SHP77 treated with DMSO at 0.1 percent for 48 hours (cell line): ENCODE results near the gene SH2D6.

Source experiments
- DNase-seq: peaks from one replicate; lab custom pipeline; 2025; lab: John Stamatoyannopoulos, UW

SH2D6 gene

DNA sequence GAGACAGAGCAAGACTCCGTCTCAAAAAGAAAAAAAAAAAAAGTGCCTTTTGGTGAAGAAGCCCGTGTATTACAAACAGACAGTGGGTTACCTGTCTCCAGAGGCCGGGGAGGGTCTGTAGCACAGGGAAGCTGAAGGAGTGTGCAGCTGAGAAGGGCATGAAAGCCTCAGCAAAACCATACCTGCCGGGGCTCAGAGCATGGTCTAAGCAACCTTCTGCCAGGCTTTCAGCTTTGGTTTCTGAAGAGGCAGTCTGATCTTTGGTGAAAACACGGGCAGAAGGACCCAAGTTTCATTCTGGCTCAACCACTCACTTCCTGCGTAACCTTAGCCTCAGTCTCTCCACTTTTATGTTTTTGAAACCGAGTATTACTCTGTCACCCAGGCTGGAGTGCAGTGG, 21.5 kb downstream of the SH2D6 start:
- no peak for DNase-seq

DNA sequence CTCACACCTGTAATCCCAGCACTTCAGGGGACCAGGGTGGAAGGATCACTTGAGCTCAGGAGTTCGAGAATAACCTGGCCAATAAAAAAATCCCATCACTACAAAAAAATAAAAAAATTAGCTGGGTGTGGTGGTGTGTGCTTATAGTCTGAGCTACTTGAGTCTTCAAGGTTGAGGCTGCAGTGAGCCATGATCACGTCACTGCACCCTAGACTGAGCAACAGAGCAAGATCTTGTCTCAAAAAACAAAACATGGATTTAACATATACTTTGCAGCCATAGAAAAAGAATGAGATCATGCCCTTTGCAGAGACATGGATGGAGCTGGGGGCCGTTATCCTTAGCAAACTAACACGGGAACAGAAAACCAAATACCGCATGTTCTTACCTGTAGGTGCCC, 22.2 kb downstream of the SH2D6 start:
- no peak for DNase-seq

DNA sequence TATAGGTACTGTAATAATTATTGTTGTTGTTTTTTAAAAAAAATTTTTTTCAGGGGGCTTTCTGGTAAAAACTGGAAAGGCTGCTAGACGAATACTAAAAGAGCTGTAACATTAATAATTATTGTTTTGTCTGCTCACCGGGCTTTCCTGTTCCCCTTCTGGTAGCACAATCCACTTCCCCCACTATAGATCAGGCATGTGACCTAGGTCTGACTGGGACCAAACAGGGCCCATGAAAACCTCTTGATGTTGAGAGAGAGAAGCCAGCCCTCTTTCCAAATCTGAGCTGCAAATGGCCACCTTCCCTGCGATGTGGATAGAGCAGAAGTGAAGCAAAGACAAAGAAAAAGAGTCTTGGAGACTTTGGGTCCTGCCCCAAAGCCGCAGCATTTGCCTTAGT, 23.4 kb downstream of the SH2D6 start:
- no peak for DNase-seq

DNA sequence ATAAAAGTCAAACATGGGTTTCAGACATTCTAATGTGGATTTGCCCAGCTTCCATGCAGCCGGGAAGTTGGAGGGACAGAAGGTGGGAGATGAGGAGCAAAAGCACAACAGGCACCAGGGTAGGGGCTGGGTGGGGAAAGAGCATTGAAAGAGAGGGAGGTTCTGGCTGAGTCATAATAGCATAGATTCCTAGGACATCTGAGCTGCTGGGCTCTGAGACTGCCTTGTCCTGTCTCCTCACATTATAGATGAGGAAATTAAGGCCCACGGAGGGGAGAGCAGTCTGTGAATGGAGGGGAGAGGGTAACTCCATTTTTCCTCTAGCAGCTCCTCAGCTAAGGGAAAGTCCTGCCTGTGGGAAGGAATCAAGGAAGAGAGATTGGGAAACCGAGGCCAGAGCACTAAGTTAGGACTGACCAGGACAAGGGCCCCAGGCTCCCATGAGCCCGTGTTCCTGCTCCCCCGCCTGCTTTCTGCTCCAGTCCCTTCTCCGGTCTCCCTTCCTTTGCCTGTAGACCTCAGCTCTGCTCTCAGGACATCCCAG, 26.2 kb downstream of the SH2D6 start:
- DNase-seq: no peak

DNA sequence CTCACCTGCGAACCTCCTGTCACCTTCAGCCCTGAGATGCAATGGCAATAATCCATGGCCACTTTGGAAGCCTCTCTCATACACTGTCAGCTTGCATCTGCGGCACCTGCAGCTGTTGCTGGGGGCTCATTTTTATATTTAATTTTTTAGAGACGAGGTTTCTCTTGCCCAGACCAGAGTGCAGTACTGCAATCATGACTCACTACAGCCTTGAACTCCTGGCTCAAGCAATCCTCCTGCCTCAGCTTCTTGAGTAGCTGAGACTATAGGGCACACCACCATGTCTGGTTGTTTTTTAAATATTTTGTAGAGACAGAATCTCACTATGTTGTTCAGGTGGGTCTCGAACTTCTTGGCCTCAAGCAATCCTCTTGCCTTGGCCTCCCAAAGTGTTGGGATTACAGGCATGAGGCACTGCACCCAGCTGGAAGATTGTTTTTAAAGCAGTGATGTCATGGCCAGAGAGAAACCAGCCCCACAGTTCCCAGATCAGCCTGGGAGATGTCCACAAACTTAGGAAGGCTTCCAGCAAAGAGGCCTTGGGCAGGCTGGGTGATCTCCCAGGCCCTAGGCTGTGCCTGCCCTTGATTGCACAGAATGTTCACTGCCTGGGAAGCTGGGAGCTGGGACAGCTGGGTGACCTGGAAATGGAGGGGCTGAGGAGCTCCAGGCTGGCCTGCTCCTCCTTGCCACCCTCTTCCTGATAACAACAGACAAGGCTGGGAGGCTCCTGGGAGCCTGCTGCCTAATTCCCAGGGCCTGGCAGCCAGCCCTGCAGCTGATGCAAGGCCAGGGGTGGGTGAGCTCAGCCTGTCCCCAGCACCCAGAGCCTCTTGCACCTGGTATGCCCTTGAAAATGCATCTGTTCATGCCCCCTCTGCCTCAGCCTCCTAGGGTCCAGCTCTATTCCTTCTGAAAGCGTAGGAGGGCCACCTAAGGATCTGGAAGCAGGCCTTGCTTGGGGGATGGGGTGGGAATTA, 27.1 kb downstream of the SH2D6 start:
- DNase-seq: peak; percentile 57

DNA sequence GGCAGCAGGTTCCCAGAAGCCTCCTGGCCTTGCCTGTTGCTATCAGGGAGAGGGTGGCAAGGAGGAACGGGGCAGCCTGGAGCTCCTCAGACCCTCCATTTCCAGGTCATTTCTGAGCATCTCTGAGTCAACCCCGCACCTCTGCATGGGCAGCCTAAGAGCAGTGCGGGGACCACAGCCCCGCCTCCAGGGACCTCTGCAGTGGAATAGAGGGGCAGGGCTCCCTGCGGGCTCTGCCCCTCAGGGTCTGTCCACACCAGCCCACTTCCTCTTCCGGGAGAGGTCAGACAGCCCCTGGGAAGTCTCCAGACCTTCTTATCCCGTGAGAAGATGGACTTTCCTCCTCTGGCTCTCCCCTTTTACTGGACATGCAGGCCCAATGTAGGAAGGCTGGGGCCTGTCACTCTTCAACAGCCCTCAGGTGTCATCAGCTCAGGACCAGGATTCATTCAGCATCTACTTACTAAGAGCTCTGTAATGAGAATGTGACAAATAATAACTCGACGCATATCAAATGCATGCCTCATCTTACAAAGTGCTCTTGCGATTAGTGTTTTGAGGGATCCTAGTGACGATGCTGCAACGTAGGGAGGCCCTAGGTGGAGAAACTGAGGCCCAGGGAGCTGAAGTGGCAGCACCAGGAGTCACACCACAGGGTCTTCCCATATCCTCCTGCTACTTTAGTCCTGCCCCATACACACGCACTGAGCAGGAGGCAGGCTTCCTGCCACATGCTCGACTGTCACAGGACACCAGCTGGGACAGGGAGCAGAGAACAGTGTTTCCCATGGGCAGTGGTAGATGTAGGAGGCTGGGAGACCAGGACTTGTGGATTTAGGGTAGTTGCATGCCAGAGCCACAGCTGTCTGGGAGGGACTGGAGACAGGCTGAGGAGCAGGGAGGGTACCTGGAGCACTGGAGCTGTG, 28.0 kb downstream of the SH2D6 start:
- DNase-seq: no peak

DNA sequence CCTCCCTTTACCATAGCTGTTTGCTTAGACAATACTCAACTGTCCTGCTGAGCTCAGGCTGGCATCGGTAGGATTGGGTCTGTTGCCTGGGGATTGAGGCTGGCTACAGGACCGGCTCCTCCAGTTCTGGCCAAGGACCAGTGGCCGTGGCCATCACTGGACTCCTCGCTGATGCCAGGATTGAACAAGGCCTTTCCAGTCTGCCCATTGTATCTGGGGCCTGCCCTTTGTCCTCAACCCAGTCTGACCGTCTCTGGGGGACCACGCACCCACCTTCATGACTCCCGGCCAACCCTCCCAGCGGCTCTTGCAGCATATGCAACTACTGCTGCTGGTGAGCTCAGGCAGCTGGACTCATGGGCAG, 28.7 kb downstream of the SH2D6 start:
- no peak for DNase-seq

DNA sequence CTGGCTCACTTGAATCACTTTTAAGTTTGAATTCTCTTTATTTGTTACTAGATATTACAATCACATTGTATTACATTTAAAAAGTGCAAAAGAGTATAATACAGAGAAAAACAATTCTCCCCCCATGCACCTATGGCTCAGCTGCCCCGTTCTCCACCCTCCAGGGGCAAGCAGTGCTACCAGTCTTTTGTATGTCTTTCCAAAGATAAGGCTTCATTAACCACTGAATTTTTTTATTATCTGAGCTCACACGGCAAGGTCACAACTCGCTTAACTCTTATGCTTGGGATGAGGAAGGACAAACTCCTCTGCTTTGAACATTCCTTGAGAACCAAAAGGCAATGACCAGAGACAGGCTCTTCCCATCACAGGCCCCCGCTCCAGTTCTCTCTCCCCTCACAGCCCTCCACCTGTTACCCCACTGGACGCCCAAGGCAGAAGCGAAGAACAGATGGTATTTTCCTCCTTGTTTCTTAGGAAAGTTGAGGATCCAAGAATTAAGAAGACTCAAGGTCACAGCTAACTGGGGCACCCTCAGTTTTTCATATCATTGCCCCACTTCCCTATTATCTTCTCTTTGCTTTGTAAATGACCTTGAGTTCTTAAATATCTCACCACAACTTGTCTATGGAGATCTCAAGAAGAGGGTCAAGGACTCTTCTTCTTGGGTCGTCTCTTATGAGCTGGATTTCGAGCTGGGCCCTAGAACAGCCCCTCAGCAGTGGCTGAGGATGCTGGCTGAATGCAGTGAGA, 30.1 kb downstream of the SH2D6 start:
- no peak for DNase-seq

DNA sequence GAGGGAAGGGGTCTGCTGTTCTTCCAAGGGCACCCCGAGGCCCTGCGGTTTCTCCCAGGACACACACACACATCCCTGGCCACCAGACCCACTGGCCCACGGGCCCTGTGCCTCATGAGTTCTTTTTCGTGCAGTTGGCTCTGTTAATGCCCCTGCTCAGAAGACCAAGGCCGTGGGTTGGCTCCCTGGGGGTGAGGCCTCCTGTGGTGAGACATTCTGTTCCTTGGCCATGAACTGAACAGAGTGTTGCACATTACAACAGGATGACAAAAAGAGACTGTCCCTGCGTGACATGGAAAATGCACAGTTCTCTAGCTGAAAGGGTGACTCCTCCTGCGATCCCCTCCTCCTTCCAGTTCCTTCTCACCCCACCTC, 30.7 kb downstream of the SH2D6 start:
- DNase-seq: no peak

DNA sequence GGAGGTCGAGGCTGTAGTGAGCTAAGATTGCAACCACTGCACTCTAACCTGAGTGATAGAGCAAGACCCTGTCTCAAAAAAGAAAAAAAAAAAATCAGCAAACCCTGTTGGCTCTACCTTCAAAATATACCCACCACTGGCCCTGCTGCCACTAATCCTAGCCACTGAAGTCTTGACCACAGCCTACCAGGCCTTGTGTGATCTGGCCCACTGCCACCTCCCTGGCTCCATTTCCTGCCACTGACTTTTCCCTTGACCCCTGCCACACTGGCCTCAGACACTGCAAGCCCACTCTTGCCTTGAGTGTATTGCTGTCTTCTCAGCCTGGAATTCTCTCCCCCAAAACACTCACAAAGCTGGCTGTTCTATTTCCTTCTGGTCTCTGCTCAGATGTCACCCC, 33.7 kb downstream of the SH2D6 start:
- no peak for DNase-seq

DNA sequence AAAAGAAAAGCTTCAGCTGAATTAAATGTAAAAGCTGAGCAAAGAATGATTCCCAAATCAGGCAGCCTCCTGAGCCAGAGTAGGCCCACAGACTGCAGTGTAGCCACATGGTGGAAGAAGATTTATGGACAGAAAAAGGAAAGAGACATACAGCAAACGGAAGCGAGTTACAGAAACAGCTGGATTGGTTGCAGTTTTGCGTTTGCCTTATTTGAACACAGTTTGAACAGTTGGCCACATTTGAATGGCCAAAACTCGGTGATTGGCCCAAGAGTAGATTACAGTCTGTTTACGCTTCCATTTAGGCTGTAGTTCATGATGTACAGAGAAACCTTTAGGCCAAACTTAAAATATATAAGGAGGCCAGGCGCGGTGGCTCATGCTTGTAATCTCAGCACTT, 35.1 kb downstream of the SH2D6 start:
- DNase-seq: no peak

DNA sequence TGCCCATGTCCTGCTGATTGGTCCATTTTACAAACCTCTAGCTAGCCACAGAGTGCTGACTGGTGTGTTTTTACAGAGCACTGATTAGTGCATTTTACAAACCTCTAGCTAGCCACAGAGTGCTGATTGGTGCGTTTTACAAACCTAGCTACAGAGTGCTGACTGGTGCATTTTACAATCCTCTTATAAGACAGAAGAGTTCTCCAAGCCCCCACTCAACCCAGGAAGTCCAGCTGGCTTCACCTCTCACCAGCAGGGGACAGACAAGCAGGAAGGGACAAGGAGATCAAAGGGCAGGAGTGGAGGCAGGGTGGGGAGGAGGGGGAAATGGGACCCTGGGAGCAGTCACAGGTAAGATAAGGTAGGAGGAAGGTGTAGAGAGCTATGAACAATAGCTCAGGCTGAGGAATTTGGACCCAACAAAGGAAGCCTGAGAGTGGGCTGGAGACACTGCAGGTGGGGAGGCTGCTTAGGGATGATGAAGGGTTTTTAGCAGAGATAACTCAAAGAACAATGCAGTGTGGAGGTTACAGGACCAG, 37.1 kb downstream of the SH2D6 start:
- no peak for DNase-seq

DNA sequence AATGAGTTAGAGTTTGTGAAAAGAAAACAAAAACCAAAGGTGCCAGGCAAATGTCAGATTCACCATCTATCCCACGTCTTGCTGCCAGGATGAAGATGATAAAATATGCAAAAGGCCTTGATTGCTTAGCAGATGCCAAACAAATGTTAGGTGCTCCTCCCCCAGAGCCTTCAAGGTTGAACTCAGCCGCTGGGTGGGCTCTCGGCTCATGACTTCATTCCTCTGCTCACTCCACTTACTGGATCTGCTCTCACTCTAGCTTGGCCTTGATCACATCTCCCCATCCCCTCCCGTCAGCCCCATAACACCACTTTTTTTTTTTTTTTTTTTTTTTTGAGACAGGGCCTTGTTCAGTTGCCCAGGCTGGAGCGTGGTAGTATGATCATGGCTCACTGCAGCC, 38.5 kb downstream of the SH2D6 start:
- no peak for DNase-seq

DNA sequence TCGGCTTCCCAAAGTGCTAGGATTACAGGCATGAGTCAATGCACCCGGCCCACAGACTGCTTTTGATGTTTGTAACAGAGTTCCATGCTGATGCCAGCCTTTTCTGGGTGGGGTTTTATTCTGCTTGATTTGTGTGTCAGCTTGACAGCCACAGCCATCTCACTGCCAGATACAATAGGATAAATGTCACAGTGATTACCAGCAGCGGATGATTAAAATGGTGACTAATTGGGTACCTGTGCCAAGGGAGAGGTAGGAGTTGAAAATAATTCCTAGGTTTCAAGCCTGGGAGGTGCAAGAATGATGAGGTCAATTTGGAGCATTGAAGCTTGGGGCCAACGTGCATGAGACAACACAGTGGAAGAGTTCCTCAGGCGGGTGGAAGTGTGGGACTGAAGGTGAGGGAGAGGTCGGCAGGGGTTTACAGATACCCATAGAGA, 39.4 kb downstream of the SH2D6 start:
- DNase-seq: no peak

DNA sequence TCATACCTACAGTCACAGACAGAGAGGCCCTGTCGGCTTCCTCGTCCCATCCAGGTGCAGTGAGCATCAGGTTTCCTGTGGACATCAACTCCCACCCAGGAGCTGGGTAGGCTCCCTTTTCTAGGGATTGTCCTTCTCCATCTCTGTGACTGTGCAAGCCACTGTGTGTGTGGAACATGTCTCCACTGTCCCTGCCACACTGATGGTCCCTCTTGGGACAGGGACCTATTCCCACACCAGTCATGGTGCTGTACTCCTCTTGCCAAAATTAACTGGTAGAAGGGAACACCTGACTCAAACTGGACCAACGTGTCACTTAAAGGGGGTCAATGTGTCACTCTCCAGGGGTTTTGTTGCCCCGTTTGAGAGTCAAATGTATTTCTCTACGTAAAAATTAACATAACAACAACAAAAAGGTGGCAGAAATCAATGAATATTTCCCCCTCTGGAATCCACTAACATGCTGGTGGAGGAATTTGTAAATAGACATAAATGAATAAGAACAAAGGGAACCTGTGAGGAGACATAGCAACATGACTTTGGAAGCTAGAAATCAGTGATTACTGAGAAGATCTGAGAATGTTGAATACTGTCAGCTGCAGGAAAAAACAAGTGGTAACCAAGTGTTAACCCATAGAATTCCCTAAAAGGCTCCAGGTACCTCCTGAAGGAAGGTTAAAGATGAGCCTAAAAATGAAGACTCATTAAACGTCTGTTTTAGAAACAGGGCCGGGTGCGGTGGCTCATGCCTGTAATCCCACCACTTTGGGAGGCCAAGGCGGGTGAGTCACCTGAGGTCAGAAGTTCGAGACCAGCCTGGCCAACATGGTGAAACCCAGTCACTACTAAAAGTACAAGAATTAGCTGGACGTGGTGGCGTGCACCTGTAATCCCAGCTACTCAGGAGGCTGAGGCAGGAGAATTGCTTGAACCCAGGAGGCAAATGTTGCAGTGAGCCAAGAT, 40.4 kb downstream of the SH2D6 start:
- DNase-seq: no peak

DNA sequence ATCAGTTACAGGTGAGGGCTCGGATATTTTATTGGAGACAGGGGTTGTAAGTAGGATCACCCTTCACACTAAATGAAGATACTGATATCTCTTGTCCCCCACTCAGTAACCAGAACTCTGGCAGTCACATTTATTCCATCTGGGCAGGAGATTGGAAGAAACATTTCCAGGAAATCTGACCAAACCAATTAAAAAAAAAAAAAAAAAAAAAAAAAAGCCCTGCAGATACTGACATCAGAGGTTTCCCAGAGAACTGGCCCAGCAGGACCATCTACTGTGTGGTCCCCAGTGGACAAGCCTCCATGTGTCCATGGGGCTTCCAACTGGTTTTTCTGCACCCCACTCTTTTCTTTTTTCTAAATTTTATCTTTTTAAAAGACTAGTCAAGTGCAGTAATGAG, 41.3 kb downstream of the SH2D6 start:
- DNase-seq: no peak

DNA sequence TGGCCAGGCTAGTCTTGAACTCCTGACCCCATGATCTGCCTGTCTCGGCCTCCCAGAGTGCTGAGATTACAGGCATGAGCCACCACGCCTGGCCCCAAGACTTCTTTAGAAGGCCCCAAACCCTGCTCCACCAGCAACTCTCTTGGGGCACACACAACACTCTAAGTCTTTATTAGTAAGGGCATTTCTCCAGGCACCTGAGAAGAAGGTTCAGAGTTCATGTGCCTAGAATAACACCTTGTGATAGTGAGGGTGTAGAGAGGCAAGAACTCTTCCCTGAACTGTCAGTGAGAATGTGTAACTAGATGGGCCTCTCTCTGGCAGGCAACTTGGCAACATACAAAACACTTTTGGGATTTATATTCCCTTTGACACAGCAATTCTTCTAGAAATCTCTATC, 43.8 kb downstream of the SH2D6 start:
- DNase-seq: no peak

DNA sequence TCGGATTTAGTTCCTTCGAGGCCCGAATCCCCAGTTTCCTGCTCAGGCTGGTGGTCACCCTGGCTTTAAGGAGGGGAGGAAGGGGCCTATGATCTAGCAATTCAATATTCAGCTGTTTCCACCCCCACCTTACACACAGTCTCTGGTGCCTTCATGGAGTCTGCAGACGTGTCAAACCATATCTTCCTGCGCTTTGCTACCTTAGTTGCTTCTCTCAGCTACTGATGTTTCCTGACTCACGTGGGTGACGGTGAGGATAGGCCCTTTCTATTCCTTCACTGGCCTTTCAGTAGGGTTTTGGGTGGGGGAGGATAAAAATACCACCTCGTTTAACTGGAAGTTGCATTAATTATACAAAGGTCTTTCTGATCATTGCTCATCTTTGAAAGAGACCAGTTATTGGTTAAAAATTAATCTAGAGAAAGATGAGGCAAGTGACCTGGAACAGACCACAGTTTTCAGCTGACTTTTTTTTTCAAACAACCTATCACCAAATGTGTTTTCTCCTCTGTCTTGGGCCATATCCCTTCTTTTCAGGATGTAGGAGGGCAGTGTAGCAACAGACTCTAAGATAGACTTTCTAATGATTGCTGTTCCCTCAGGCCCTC, 49.7 kb downstream of the SH2D6 start:
- DNase-seq: no peak

DNA sequence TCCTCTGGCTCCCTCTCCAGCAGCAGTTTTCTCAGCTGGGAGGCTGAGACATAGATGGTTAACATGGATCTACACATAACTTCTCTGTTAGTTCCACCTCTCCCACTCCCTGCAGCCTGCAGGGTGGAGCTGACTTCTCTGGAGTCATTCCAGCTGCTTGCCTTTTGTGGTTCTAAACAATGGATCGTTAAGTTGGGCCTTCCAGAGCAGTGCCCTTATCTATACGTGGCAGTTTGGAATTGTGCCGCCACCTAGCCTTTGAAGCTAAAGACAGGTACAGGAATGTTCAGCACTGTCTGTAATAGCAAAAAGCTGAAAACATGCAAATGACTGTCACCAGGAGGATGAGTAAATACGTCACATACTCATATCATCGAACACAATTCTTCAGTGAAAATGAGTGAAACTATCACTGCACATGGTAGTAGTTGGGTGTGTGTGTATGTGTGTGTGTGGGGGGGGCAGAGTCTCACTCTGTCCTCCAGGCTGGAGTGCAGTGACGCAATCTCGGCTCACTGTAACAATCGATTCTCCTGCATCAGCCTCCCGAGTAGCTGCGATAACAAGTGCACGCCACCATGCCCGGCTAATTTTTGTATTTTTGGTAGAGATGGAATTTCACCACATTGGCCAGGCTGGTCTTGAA, 50.3 kb downstream of the SH2D6 start:
- no peak for DNase-seq
